ENCODE results near the gene FAM78A. TPM values are rescaled to one million over a fixed set of nuclear protein-coding genes. Genes with fewer than 3 reads are reported as not detected.

FAM78A gene
- polyA plus RNA-seq, 3 donors: 6.4 to 40.6 (median 7.2) TPM

GRCh38 chr9:131253891-131254491, 22.3 kb downstream of the FAM78A start:
- peak overlapping the region; percentile 45 to 55 for H3K4me3 Mint-ChIP-seq
- peak overlapping the region; percentile 95 for H3K27ac ChIP-seq (ENCODE audit: low read depth in 1 of 2, low read length in 2 of 2)
- peak; percentile 80 to 89 (median 84) for DNase-seq
- H3K79me2 ChIP-seq (ENCODE audit: insufficient read depth, low read length): peaks cover 49% of the 10 kb centered on the region
- H2AFZ ChIP-seq (ENCODE audit: insufficient read depth, low read depth, low read length, poor library complexity, severe bottlenecking): peak overlapping the region; percentile 23
- peaks cover 10 to 15% of the 10 kb centered on the region in 2 donors for H3K36me3 ChIP-seq (replicated peaks in 1 of 2; ENCODE audit: control insufficient read depth in 1 of 2, insufficient read depth in 2 of 2, low read length in 2 of 2)
- H3K9me3 ChIP-seq (replicated peaks in 1 of 2; ENCODE audit: control insufficient read depth in 1 of 2, insufficient read depth in 1 of 2, low read length in 2 of 2): no peaks in the 10 kb centered on the region
- peaks cover 2 to 13% of the 10 kb centered on the region in 2 donors for H3K36me3 Mint-ChIP-seq
- peak overlapping the region; percentile 95 to 99 (median 96) for H3K27ac Mint-ChIP-seq
- peaks cover 0 to 3% (median 0%) of the 10 kb centered on the region in 3 donors for H3K27me3 Mint-ChIP-seq (ENCODE audit: low read depth in 3 of 3)
- intact Hi-C loops (cut with micrococcal nuclease): loop anchor here in 1 of 2 donors (2.0 kb wide), 1 partner anchor 21 kb away; no protein-coding TSS in a partner anchor
- TF ChIP-seq CTCF (IDR thresholded peaks at IDR 0.05): no peak
- H3K4me1 ChIP-seq (ENCODE audit: control insufficient read depth in 1 of 2, insufficient read depth in 2 of 2, low read length in 2 of 2): peaks cover 78 to 79% of the 10 kb centered on the region in 2 donors
- H3K9ac ChIP-seq (ENCODE audit: insufficient read depth, low read length, poor library complexity, severe bottlenecking): peak overlapping the region; percentile 67
- peak overlapping the region; percentile 69 for H3K4me2 ChIP-seq (replicated peaks; ENCODE audit: extremely low read depth, low read length, poor library complexity, severe bottlenecking)
- H3K4me3 ChIP-seq (replicated peaks in 1 of 3; ENCODE audit: low read depth in 2 of 3, low read length in 3 of 3): peak overlapping the region in 1 of 3 experiments; percentile 82
- H3K4me1 Mint-ChIP-seq: peaks cover 79% of the 10 kb centered on the region
- H3K9me3 Mint-ChIP-seq: peaks cover 0 to 4% (median 0%) of the 10 kb centered on the region in 7 donors
- no peaks in the 10 kb centered on the region for H4K20me1 ChIP-seq (ENCODE audit: insufficient read depth, low read length)
- WGBS (ENCODE audit: insufficient coverage): 4% methylated on average over 14 of the region's 14 CpGs
- H3K27me3 ChIP-seq (ENCODE audit: control insufficient read depth in 2 of 2, insufficient read depth in 2 of 2, low read length in 2 of 2): no peaks in the 10 kb centered on the region

- peaks cover 0 to 4% (median 0%) of the 10 kb centered on the region in 7 donors for H3K9me3 Mint-ChIP-seq
- H3K4me3 Mint-ChIP-seq: peak overlapping the region; percentile 79 to 85
- H3K4me1 ChIP-seq (ENCODE audit: control insufficient read depth in 1 of 2, insufficient read depth in 2 of 2, low read length in 2 of 2): peaks cover 60% of the 10 kb centered on the region in 2 donors
- peaks cover 30% of the 10 kb centered on the region for H3K79me2 ChIP-seq (ENCODE audit: insufficient read depth, low read length)
- H3K27ac ChIP-seq (ENCODE audit: low read depth in 1 of 2, low read length in 2 of 2): peak overlapping the region; percentile 95
- peaks cover 0 to 3% (median 0%) of the 10 kb centered on the region in 3 donors for H3K27me3 Mint-ChIP-seq (ENCODE audit: low read depth in 3 of 3)
- peaks cover 3% of the 10 kb centered on the region in 2 donors for H3K36me3 Mint-ChIP-seq
- intact Hi-C loops (cut with micrococcal nuclease): no loop called here
- no peaks in the 10 kb centered on the region for H3K36me3 ChIP-seq (replicated peaks in 1 of 2; ENCODE audit: control insufficient read depth in 1 of 2, insufficient read depth in 2 of 2, low read length in 2 of 2)
- DNase-seq: peak in 2 of 3 donors; percentile 40 to 59
- no peaks in the 10 kb centered on the region for H3K9me3 ChIP-seq (replicated peaks in 1 of 2; ENCODE audit: control insufficient read depth in 1 of 2, insufficient read depth in 1 of 2, low read length in 2 of 2)
- peak overlapping the region; percentile 80 for H3K4me2 ChIP-seq (replicated peaks; ENCODE audit: extremely low read depth, low read length, poor library complexity, severe bottlenecking)
- H4K20me1 ChIP-seq (ENCODE audit: insufficient read depth, low read length): no peaks in the 10 kb centered on the region
- H2AFZ ChIP-seq (ENCODE audit: insufficient read depth, low read depth, low read length, poor library complexity, severe bottlenecking): peak overlapping the region; percentile 96
- H3K27me3 ChIP-seq (ENCODE audit: control insufficient read depth in 2 of 2, insufficient read depth in 2 of 2, low read length in 2 of 2): no peaks in the 10 kb centered on the region
- 18% methylated on average over 22 of the region's 23 CpGs for WGBS (ENCODE audit: insufficient coverage)
- peaks cover 62% of the 10 kb centered on the region for H3K4me1 Mint-ChIP-seq
- peak overlapping the region; percentile 54 to 82 (median 76) for H3K4me3 ChIP-seq (replicated peaks in 1 of 3; ENCODE audit: low read depth in 2 of 3, low read length in 3 of 3)
- peak overlapping the region; percentile 79 for H3K9ac ChIP-seq (ENCODE audit: insufficient read depth, low read length, poor library complexity, severe bottlenecking)
- no peak for TF ChIP-seq CTCF (IDR thresholded peaks at IDR 0.05)
- H3K27ac Mint-ChIP-seq: peak overlapping the region; percentile 84 to 99 (median 96)
Measured at GRCh38 chr9:131252120-131252519, 24.2 kb downstream of the FAM78A start.
